SKM-1 (cell line): ENCODE measurements around the gene SORL1.

Source experiments
- DNase-seq: peaks from one replicate; lab custom pipeline; 2025; ENCODE audit not compliant: unreplicated experiment; lab: John Stamatoyannopoulos, UW

SORL1 gene

DNA sequence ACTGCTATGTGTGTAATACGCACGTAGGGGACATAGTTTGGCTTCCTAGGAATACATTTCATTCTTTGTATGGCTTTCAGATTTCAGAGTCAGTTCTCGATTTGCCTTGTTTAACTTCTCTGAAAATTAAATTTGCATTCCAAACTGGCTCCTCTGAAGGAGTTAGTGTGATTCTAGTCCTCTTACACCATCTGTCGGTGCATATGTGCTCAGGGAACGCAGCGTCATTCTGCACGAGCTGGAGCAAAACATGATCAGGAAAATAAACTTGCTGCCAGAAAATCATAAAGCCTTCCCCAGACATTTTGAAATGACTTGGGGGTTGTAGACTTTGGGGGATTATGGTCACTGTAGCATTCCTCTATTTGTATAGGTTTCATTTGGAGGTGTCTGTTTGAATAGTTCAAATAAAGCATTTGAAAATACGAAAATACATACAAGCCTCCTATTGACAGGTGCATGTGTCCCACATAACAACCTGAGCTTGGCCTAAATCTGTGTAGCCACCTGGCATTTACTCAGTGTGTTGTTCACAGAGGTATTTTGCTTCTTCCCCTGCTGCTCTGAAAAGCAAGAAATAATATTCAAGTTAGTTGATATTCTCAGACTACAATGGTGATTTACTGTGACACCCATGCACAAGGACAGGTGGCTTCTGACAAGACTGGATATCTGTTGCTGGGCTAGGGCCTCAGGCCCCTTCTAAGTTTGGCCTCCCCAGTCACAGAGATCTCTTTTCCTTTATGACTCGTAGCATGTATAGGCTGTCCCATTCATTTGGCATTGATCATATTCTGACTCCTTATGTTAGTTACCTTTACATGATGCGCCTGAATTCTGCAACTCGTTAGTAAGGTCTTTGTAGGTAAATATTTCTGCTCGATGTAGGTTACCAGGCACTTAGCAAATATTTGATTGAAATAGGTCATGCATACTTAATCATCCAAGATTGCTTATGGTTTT, 82.3 kb downstream of the SORL1 start:
- no peak for DNase-seq

DNA sequence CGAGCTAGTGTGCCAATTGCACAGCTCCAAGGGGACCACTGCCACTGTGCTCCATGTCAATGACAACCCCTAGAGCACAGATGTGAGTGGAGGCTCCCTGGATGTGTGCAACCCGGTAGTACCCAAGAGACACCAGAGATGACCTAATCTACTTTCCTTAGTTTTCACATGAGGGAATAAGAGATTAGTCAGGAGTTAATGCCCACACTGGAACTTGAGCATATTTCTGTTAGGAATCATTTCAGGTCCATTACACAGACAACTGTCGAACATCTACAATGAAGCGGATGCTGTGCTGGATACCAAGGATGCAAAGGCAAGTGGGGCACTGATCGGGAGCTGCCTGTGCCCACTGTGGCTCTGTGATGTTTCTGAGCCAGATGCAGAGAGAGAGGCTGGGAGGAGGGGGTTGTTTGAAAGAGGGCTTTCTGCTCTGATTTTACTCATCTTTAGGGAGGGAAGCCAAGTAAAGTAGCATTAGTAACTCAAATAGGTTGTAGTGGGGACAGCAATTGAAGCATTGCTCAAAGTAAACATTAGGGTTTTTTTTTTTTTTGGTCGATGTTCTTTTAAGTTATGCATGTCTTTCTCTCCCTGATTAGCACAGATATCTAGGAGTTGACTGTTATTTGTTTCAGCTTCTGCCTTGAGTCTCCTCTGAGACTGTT, 83.1 kb downstream of the SORL1 start:
- DNase-seq = no peak

GRCh38 chr11:121536126-121536525, 84.0 kb downstream of the SORL1 start:
- DNase-seq = no peak

- no peak for DNase-seq
Measured at GRCh38 chr11:121538054-121538453, 85.9 kb downstream of the SORL1 start.

GRCh38 chr11:121539000-121539399, 86.9 kb downstream of the SORL1 start:
- no peak for DNase-seq

- DNase-seq = no peak
Measured at GRCh38 chr11:121540627-121541026, 88.5 kb downstream of the SORL1 start.

GRCh38 chr11:121543836-121544380, 91.8 kb downstream of the SORL1 start:
- no peak for DNase-seq

DNA sequence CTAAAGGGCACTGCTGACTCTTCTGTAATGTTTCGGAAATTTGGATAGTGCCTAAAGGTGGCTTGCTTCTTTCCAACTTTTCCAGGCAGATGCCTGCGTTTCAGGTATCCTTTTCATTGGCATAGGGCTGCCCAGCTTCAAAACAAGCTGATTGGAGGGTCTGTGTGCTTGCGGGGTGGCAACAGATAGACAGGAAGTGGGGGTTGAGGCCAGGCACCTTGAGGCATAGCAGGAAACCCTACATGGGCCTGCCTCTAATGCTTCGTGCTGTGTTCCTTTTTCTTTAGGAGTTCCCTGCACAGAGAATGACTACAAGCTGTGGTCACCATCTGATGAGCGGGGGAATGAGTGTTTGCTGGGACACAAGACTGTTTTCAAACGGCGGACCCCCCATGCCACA, 92.8 kb downstream of the SORL1 start:
- no peak for DNase-seq

DNA sequence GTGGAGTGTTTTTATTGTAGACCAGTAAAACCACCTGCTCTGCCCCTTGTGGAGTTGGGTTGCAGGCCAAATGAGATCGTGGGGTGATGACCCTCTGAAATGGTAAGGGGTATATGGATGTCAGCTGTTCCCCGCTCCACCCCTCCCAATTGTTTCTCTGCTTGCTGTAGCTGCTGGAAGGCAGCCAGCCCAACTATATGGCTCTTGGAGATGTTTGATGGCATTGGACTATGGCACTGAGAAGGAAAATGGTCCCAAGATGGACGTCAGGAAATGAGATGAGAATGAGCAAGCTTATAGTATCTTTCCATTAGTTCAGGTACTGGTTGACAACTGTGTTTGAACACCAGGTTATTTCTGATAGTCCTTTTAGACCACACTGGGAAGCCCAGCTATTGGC, 95.5 kb downstream of the SORL1 start:
- DNase-seq = no peak

- DNase-seq = no peak
Measured at GRCh38 chr11:121550247-121551030, 98.3 kb downstream of the SORL1 start.

DNA sequence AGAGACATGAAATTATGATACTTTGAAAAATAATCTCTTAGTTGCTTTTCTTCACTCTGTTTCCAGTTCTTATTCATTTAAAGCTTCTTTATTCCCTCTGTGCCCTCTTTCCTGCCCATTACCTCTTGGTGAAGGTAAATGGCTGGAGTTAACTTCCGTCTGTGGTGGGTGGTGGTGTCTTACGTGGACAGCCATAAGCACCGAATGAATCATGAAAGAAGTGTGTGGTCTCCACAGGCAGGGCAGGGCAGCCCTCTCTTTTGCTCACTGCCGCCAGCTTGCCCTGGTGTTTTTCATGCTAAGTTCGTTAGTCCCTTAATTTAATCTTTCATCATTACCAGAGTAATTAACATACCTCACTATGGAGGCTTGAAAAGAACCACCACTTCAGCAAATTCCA, 99.3 kb downstream of the SORL1 start:
- no peak for DNase-seq

DNA sequence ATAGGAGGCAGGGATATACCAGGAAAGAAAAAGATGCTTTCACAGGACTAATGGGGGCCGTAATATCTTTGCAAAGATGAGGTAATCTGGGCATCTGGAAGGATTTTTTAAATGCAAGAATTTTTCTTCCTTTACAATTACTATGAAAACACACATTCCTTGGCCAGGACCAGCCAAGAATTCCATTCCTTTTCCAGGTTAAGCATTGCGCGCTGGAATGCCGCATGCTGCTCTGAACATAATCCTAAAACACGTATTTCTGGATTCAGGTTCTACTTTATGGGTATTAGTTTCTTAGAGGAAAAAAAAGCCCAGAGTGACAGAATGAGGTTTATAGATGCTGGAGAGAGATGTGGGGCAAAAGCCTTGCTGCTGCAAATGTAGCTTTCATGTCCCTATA, 100.0 kb downstream of the SORL1 start:
- no peak for DNase-seq

- no peak for DNase-seq
Measured at GRCh38 chr11:121552644-121553043, 100.5 kb downstream of the SORL1 start.

GRCh38 chr11:121553389-121553788, 101.3 kb downstream of the SORL1 start:
- DNase-seq = no peak

DNA sequence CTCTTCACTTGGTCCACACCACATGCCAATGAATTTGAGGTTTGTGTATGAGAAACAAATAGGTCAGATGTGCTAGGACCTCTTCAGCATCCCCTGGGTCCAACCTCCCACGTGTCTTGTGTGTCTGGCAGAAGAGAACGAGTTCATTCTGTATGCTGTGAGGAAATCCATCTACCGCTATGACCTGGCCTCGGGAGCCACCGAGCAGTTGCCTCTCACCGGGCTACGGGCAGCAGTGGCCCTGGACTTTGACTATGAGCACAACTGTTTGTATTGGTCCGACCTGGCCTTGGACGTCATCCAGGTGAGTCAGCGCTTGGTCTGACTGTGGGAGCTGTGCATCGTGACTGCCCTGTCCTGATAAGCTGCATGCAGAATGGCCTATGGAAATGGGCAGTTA, 101.7 kb downstream of the SORL1 start:
- no peak for DNase-seq

DNA sequence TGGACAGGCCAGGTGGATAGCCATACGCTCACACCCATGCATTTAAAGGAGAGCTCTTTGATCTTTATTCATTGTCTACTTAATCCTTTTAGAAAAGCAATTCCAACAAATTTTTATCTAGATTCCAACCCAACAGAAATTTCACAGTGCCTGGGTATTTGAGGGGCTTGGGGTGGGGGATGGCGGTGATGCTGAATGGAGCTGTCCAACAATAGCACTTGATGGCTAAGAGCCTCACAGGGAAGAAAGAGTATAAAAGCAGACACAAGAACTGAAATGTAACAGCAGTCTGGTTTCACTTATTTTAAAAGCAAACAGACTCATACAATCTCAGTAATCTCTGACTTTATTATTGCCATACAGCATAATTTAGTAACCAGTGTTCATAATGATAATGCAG, 102.4 kb downstream of the SORL1 start:
- no peak for DNase-seq

DNA sequence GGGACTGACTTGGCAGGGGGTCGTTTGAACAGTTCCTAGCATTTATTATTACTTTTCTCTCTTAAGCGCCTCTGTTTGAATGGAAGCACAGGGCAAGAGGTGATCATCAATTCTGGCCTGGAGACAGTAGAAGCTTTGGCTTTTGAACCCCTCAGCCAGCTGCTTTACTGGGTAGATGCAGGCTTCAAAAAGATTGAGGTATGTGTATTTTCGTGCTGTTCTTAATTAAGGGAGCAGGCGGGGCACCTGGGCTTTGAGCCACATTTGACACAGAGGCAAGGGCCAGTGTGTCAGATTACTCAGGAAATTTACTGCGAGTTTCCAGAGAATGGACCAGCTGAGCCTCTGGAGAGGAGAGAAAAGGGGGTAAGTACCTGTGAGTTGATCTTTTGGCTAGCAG, 103.0 kb downstream of the SORL1 start:
- DNase-seq = no peak

DNA sequence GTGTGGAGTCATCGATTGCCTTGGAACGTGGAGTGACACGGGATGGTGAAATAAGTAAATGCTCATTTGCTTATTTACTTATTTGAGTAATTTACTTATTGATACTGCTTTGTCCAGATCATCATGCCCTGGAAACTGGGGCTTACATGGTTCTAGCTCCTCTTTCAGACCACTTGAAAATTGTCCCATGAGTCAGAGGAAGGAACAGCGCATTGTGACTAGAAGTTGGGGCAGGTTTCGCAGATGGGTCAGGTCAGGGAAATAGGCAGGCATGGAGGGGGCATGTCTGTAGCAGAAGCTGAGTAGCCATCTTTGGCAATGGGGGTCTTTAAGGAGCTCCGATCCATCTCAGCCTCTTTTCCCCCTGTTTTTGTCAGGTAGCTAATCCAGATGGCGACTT, 104.8 kb downstream of the SORL1 start:
- DNase-seq = no peak

DNA sequence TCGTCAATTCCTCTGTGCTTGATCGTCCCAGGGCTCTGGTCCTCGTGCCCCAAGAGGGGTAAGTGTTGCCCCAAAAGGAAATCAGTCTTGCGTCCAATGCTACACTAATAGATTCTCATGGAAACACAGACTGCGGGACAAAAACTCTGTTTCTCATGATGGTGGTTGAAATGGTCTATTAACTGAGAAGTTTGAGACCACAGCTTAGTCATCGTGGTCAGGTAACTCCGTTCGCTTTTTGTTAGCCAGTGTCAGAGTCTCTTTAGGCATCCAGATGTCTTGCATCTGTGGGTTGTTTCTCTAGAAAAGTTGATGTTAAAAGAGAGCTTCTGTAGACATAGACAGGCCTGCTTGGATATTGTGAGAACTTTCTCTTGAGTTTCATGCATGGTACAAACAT, 105.2 kb downstream of the SORL1 start:
- no peak for DNase-seq

- no peak for DNase-seq
Measured at GRCh38 chr11:121559606-121560200, 107.6 kb downstream of the SORL1 start.

- DNase-seq = no peak
Measured at GRCh38 chr11:121560236-121560635, 108.1 kb downstream of the SORL1 start.
